Testis (tissue), 2 donors: ENCODE measurements around the gene DPP6.

ENCODE experiments used
- CTCF ChIP-seq, 3 experiments: fragments of 450-650 bp in 2 of 3; fragments of 200-600 bp in 1 of 3; sonication (generic) in 1 of 3; IDR thresholded peaks; one replicate each; pipeline ENCODE4 v1.5.1; 2016 to 2019; ENCODE audit warnings: antibody characterized with exemption in 3 of 3, mild to moderate bottlenecking in 2 of 3, moderate library complexity in 1 of 3
- POLR2A ChIP-seq: fragments of 450-650 bp; IDR thresholded peaks from one replicate; pipeline ENCODE4 v1.6.1; 2017; ENCODE audit warnings: antibody characterized with exemption, mild to moderate bottlenecking, moderate library complexity

- TF ChIP-seq CTCF (IDR thresholded peaks at IDR 0.05) (no peak), POLR2A (no peak)
Observed at GRCh38 chr7:154530136-154530535, 477.9 kb downstream of the DPP6 start.
